KBM-7 (cell line): ENCODE results near the gene UCK2.
A peak's percentile ranks its signal among the peaks of the same experiment; 100 is the strongest.

Experiments
- DNase-seq: peaks from one replicate; pipeline ENCODE4 v3.0.0-alpha.2; 2015
- in situ Hi-C: fragments of 300-500 bp; cut with MboI; formaldehyde crosslinking; loops from 2 replicates; pipeline ENCODE4 v1.14.3; 2020; ENCODE audit warnings: low sequenced_read_pairs, low pct_unique_long_range_greater_than_20kb, mixed read lengths

The UCK2 gene

GRCh38 chr1:165832902-165833301 is 5.5 kb downstream of the UCK2 start:
- in situ Hi-C loops, result no loop called here
- no peak for DNase-seq

- in situ Hi-C loops, result no loop called here
- DNase-seq, result no peak
These were observed 5.9 kb downstream of the UCK2 start for GRCh38 chr1:165833358-165833757.

- no peak for DNase-seq
- in situ Hi-C loops, result no loop called here
These were observed 6.8 kb downstream of the UCK2 start for GRCh38 chr1:165834229-165834628.

- in situ Hi-C loops, result no loop called here
These were observed 7.5 kb downstream of the UCK2 start for GRCh38 chr1:165834881-165835280.

GRCh38 chr1:165836664-165837482 is 9.5 kb downstream of the UCK2 start:
- in situ Hi-C loops, result no loop called here
- no peak for DNase-seq

More at GRCh38 chr1:165834881-165835280, 7.5 kb downstream of the UCK2 start:
- DNase-seq, result no peak

GRCh38 chr1:165837838-165838364 is 10.5 kb downstream of the UCK2 start:
- no peak for DNase-seq

GRCh38 chr1:165840423-165840822 is 13.0 kb downstream of the UCK2 start:
- DNase-seq, result no peak
- in situ Hi-C loops, result no loop called here

More at GRCh38 chr1:165837838-165838364, 10.5 kb downstream of the UCK2 start:
- in situ Hi-C loops, result no loop called here

GRCh38 chr1:165841582-165842017 is 14.2 kb downstream of the UCK2 start:
- DNase-seq, result no peak
- in situ Hi-C loops, result no loop called here

GRCh38 chr1:165842023-165842670 is 14.7 kb downstream of the UCK2 start:
- DNase-seq, result no peak
- in situ Hi-C loops, result no loop called here

GRCh38 chr1:165842671-165843129 is 15.3 kb downstream of the UCK2 start:
- DNase-seq, result peak; percentile 32
- in situ Hi-C loops, result no loop called here

- DNase-seq, result no peak
- in situ Hi-C loops, result no loop called here
These were observed 15.9 kb downstream of the UCK2 start for GRCh38 chr1:165843304-165843703.

- in situ Hi-C loops, result no loop called here
These were observed 16.8 kb downstream of the UCK2 start for GRCh38 chr1:165844114-165844798.

GRCh38 chr1:165844933-165845332 is 17.5 kb downstream of the UCK2 start:
- DNase-seq, result no peak
- in situ Hi-C loops, result no loop called here

More at GRCh38 chr1:165844114-165844798, 16.8 kb downstream of the UCK2 start:
- DNase-seq, result no peak

GRCh38 chr1:165845569-165845968 is 18.2 kb downstream of the UCK2 start:
- no peak for DNase-seq
- in situ Hi-C loops, result no loop called here

- in situ Hi-C loops, result no loop called here
- no peak for DNase-seq
These were observed 18.8 kb downstream of the UCK2 start for GRCh38 chr1:165845992-165846748.

GRCh38 chr1:165847486-165847885 is 20.1 kb downstream of the UCK2 start:
- in situ Hi-C loops, result no loop called here
- DNase-seq, result no peak

- no peak for DNase-seq
- in situ Hi-C loops, result no loop called here
These were observed 22.1 kb downstream of the UCK2 start for GRCh38 chr1:165849353-165850133.

GRCh38 chr1:165851034-165851658 is 23.7 kb downstream of the UCK2 start:
- in situ Hi-C loops, result no loop called here
- DNase-seq, result peak; percentile 66
